IPS DF 19.7 (cell line): Measurements from ENCODE around the gene LYST.
"Not testable (repeated sequence)": the region's sequence is repeated elsewhere in the genome, so short reads cannot be mapped to it uniquely, and the experiment has no call there.

ENCODE experiments used
- DNase-seq: peaks from one replicate; pipeline ENCODE4 v3.0.0-alpha.2; 2013; ENCODE audit warnings: low read depth, low spot score

Gene LYST

GRCh38 chr1:235661568-235661967 is 205.1 kb downstream of the LYST start:
- DNase-seq: no peak

DNA sequence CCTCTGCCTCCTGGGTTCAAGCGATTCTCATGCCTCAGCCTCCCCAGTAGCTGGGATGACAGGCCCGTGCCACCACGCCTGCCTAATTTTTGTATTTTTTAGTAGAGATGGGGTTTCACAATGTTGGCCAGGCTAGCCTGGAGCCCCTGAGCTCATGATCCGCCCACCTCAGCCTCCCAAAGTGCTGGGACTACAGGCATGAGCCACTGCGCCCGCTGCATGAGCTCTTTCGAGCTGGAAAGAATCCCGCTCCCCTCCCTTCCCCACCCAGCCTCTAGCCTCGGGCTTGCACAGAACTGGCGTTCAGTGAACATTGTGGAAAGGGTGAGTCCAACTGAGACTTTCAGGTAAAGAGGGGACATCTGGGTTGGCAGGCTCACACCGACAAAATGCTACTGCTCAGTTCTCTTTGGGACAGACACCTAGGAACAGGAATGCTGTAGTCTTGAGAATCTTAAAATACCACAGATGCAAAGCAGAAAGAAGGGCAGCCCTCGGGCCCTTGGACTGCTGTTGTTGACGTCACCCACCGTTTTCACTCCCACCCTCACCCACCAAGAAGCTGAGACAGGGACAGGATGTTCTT is 207.4 kb downstream of the LYST start:
- no peak for DNase-seq

DNA sequence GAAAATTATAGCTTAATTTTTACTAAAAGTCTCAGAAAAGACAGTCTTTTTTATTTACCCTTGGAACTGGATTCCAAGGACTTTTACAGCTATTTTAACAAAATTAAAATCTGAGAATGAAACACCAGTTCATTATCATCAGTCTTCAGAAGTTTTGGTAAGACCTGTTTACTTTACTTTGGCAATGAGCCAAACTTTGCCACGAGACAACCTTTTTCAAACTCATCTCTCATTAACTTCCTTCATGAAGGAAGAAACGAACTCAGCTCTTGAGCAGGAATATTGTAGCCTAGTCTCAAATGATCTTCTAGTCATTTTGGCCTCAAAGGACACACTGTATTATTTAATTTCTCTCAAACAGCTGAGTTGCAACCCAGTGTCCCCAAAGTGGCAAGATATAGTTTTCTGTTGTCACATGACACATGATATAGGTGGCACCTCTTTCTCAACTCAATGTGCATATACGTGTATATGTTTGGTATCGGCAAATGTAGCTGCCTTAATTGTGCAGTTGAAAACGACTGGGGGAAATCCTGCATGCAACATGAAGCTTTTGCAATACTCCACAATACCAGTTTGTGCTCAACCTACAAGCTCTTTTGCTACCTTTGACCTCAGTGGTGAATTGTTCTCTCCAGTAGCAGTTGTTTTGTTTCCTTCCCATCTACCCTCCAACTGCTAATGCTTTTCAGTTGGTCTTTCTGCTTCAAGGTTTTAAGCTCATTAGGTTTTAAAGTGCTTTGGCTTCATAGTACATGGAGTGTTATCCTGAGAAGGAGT is 208.8 kb downstream of the LYST start:
- DNase-seq: no peak

- DNase-seq: no peak
Observed at GRCh38 chr1:235657269-235657668, 209.4 kb downstream of the LYST start.

DNA sequence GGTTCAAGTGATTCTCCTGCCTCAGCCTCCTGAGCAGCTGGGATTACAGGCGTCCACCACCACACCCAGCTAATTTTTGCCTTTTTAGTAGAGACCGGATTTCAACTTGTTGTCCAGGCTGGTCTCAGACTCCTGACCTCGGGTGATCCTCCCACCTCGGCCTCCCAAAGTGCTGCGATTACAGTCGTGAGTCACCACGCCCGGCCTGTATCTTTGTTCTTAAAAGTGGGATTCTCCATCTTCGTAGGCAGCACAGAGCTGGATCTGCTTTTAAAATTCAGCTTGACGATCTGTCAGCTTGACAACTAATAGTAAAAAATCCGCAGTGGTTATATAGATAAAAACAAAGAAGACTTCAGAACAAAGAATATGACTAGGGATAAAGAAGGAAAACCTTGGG is 214.3 kb downstream of the LYST start:
- no peak for DNase-seq

DNA sequence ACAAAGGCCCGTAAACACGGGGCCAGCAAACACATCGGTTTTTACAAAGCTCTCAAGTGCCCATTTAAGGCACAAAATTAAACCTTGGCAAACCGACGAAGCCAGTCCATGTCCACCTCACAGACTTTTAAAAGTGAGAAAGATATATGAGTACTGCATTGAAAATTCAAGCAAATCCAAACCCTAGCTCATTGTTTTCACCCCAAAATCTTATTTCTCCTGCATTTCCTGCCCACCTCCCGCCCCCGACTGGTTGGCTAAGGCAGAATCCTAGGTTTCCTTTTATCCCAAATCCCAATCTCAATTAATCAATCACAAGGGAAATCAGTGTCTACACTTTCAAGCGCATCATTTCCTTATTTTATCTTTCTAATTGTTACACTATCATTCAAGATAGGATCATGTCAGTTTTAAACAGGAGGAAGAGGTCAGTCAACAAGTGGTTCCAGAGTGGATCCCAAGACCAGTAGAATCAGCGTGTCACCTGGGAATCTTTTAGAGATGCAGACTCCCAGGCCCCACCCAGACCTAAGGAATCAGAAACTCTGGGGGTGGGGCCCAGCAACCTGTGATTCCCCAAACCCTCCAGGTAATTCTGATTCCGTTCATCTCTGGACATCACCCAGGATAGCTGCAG is 215.4 kb downstream of the LYST start:
- DNase-seq: no peak

- no peak for DNase-seq
Observed at GRCh38 chr1:235650341-235651169, 216.2 kb downstream of the LYST start.

- DNase-seq: no peak
Observed at GRCh38 chr1:235649368-235650163, 217.1 kb downstream of the LYST start, which contains the start of gene GNG4. Gene GNG4 (minus strand): TSS chr1:235649784. CDS start chr1:235583838, 65,946 bp downstream.

GRCh38 chr1:235648954-235649367 is 217.7 kb downstream of the LYST start:
- no peak for DNase-seq

GRCh38 chr1:235648407-235648907 is 218.2 kb downstream of the LYST start:
- no peak for DNase-seq

DNA sequence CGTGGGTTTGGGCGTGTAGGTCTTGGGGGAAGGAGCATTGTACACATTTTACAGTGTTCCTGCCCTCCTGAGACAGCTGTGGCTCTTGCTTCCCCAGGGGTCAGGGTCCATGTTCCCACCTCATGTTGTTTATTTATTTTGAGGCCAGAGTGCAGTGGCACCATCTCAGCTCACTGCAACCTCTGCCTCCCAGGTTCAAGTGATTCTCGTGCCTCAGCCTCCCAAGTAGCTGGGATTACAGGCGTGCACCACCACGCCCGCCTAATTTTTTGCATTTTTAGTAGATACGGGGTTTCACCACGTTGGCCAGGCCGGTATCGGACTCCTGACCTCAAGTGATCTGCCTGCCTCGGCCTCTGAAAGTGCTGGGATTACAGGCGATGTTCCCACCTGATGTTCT is 219.2 kb downstream of the LYST start:
- DNase-seq: not testable (repeated sequence)

DNA sequence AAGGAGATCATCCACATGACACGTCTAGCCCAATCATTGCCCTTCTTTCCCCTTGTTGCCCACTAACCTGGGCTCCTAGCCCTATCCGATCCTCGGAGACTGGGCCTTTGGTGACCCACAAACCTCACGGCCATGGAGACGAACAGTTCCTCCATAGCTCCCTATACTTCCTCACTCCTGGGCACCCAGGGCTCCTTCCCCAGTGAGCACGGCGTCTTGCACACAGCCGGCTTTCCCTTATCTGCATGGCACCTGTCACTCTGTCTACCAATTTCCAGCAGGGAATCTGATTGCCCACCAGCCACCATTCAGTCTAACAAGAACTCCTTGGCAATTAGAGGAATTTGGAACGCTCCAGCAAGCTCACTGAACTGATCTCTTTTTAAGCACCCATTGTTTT is 220.2 kb downstream of the LYST start:
- no peak for DNase-seq

DNA sequence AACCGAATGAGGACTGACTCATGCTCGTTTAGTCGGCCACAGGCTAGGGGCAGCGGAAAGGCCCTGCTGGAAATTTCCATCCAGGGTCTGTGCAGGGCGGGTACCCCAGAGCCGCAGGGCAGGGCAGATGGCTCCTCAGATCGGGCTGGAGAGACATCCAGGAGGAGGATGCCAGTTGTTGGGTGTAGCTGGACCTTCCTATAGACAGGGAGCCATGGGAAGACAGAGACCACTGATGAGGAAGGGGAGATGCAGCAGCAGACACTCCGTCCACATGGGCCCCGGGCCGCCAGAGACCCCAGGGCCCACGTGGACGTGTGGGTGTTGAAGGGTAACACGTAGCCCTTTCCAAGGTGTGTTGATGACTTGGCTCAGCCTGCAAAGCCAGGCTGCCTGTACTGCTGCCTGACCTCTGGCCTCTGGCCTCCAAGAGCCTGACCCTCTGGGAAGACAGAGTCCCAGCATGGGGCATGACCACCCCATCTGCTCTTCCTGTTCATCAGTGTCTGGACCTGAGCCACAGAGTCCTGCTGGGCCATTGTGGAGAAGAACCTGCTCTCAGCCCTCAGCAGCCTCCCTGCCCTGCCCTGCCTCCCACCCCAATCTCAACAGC is 221.9 kb downstream of the LYST start:
- no peak for DNase-seq

DNA sequence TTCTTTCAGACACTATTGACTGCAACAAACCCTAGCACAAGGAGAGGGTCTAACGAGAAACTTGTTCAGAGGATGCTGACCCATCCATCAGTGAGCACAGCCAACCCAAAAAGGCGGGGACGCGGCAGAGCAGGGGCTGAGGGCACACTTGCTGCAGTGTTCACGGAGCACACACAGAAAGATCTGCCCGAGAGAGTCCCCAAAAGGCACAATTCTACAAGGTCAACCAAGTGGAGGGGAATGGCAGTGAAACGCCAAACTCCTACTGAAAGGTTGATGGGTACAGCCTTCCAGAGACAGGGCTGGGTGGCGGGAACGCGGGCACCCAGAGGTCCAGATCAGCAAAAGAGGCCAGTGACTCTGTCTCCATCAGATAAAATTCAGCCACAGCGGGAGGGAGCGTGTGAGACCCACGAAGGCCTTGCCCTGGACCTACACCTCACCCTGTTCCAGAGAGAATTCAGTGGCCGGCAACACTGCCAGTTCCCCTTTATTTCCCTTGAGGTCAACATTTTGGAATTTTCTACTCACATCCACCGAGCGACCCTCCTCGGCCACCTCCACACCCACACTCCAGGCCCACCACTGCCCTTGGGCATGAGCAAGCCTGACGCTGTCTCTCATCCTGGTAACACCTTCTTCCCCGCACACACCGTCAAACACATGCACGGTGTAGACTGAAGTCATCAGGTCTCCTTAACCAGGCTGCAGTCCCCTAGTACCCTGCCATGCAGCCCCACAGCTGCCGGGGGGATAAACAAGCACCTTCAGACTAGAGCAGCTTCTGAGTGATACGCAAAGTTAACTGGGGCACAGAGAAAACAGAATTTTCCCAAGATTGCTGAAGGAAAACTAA is 222.6 kb downstream of the LYST start:
- no peak for DNase-seq

- DNase-seq: no peak
Observed at GRCh38 chr1:235642943-235643371, 223.7 kb downstream of the LYST start.

- DNase-seq: no peak
Observed at GRCh38 chr1:235642011-235642942, 224.4 kb downstream of the LYST start.

GRCh38 chr1:235640580-235640979 is 226.1 kb downstream of the LYST start:
- DNase-seq: no peak
